Stomach (tissue), 9 donors: ENCODE results near the gene SLC35F4. TPM values are rescaled to one million over a fixed set of nuclear protein-coding genes. Genes with fewer than 3 reads are reported as not detected.

Experiments used
- DNase-seq, 2 donors: peaks; one replicate each; pipeline versions ENCODE4 v3.0.0 to v3.0.0-alpha.2; 2013 to 2019
- H3K27ac ChIP-seq, 5 donors: fragments of 200-600 bp in 4 of 5; sonication (generic) in 4 of 5; one replicate each; pipeline ENCODE4 v1.5.1; 2013 to 2019; ENCODE audit warnings: mild to moderate bottlenecking in 1 of 5, moderate library complexity in 1 of 5
- H3K27me3 ChIP-seq, 3 donors: fragments of 200-600 bp; sonication (generic); one replicate each; pipeline ENCODE4 v1.5.1; 2017 to 2019; ENCODE audit warnings: mixed run types in 1 of 3
- H3K36me3 ChIP-seq, 4 donors: fragments of 200-600 bp; sonication (generic); 1 replicate in 3 of 4; 2 replicates in 1 of 4; pipeline ENCODE4 v1.5.1; 2016 to 2019
- H3K4me1 ChIP-seq, 4 donors: fragments of 200-600 bp; sonication (generic); one replicate each; pipeline ENCODE4 v1.5.1; 2016 to 2019
- H3K4me3 ChIP-seq, 4 donors: fragments of 200-600 bp; sonication (generic) in 3 of 4; one replicate each; pipeline ENCODE4 v1.5.1; 2016 to 2019; ENCODE audit warnings: mild to moderate bottlenecking in 1 of 4
- H3K9me3 ChIP-seq, 4 donors: fragments of 200-600 bp; sonication (generic); one replicate each; pipeline ENCODE4 v1.5.1; 2016 to 2019
- EP300 ChIP-seq: sonication (generic); formaldehyde crosslinking; IDR thresholded peaks from one replicate; pipeline ENCODE4 v1.6.1; 2017; ENCODE audit warnings: antibody characterized with exemption
- POLR2A ChIP-seq, 4 donors: fragments of 450-650 bp; IDR thresholded peaks; one replicate each; pipeline ENCODE4 v1.6.1; 2016; ENCODE audit warnings: antibody characterized with exemption in 4 of 4, control low read depth in 2 of 4, mild to moderate bottlenecking in 1 of 4, moderate library complexity in 1 of 4
- POLR2AphosphoS5 ChIP-seq, 3 donors: sonication (generic); formaldehyde crosslinking; IDR thresholded peaks; one replicate each; pipeline ENCODE4 v1.6.1; 2016; ENCODE audit warnings: antibody characterized with exemption in 3 of 3
- WGBS, 5 donors: extraction: QIAGEN DNeasy Blood & Tissue Kit in 3 of 5; methylation state at CpG; one replicate each; pipeline versions ENCODE4 v1.1.5 to v1.1.7; 2013 to 2018; 5-methylcytosine and 5-hydroxymethylcytosine counted together
- intact Hi-C: fragments of 100-400 bp; cut with DNase I; formaldehyde crosslinking; loops from one replicate; pipeline ENCODE4 v1.15.1; 2023; ENCODE audit warnings: low total_unique reads
- polyA plus RNA-seq, 3 donors: library from polyadenylated mRNA; stranded (reverse); fragments of 200-250 nt; gene quantifications; one replicate each; pipeline ENCODE4 v1.2.3, GENCODE V29; 2013
- total RNA-seq, 5 donors: library from RNA; depleted of rRNA; stranded (reverse); fragments of >200 nt; gene quantifications; one replicate each; pipeline versions ENCODE4 v1.1.0 to v1.2.3, GENCODE V29; 2014 to 2016
- TF ChIP-seq, protein P1 (sequence below), 7 experiments: fragments of 450-650 bp in 4 of 7; fragments of 200-600 bp in 3 of 7; sonication (generic) in 3 of 7; IDR thresholded peaks; one replicate each; pipeline ENCODE4 v1.5.1; 2016 to 2019; ENCODE audit warnings: antibody characterized with exemption in 7 of 7, control low read depth in 2 of 7, mild to moderate bottlenecking in 1 of 7
- donor health status: healthy with polysubstance abuse.
- donor health status: Bipolar disorder and iron deficiency.
- donor health status: healthy.

SLC35F4 gene
- total and polyA plus RNA-seq, 8 donors: 0.19 TPM; not detected in 7

DNA sequence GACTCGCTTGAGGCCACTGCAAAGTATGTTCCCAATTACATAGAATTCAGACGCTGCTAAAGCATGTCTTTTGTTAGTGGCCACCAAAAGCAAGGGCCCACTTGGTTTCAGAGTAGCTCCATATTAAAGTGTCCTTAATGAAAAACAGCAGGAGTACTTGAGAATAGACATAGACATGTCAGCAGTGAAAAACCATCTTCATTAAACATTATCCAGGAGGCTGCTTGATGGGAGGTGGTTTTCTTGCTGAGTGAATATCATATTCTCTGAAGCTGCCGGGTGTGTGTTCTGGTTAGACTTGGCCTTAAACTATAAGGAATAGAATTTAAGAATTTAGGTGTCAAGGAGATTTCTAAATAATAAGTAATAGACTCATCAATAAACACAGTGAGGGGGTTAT lies 292.7 kb downstream of the SLC35F4 start:
- Histone ChIP-seq H3K36me3 (no peaks in the 10 kb centered on the region), H3K4me3 (no peak overlapping the region), H3K4me1 (no peaks in the 10 kb centered on the region), H3K27me3 (no peaks in the 10 kb centered on the region), H3K9me3 (no peaks in the 10 kb centered on the region), H3K27ac (no peak overlapping the region)
- 86 to 97% (median 90%) methylated on average over 3 of the region's 3 CpGs for WGBS, 5 donors
- DNase-seq: no peak
- intact Hi-C loops: no loop called here
- TF ChIP-seq, protein P1, sequence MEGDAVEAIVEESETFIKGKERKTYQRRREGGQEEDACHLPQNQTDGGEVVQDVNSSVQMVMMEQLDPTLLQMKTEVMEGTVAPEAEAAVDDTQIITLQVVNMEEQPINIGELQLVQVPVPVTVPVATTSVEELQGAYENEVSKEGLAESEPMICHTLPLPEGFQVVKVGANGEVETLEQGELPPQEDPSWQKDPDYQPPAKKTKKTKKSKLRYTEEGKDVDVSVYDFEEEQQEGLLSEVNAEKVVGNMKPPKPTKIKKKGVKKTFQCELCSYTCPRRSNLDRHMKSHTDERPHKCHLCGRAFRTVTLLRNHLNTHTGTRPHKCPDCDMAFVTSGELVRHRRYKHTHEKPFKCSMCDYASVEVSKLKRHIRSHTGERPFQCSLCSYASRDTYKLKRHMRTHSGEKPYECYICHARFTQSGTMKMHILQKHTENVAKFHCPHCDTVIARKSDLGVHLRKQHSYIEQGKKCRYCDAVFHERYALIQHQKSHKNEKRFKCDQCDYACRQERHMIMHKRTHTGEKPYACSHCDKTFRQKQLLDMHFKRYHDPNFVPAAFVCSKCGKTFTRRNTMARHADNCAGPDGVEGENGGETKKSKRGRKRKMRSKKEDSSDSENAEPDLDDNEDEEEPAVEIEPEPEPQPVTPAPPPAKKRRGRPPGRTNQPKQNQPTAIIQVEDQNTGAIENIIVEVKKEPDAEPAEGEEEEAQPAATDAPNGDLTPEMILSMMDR (IDR thresholded peaks at IDR 0.05): no peak
- no peak for TF ChIP-seq EP300
- no peak for TF ChIP-seq POLR2AphosphoS5 (IDR thresholded peaks at IDR 0.05)
- no peak for TF ChIP-seq POLR2A (IDR thresholded peaks at IDR 0.05)

DNA sequence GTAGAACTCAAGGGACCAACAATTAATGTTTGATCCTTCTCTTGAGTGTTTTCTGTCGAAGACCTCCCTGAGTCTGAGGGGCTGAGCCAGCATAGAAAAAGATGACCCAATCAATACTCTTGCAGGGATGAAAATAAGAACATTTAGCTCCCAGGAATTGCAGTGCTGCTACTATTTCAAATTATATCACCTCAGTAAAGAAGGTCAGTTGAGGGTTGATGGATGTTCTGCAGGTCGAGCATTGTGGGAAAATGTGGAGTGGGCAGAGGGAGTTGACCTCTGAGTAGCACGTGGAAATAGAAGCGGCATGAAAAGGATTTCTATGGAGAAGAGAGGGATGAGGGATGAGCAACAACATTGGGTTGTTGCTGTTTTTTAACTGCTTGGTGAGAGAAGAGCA lies 297.3 kb downstream of the SLC35F4 start:
- intact Hi-C loops: no loop called here
- no peak overlapping the region for H3K4me3 ChIP-seq
- DNase-seq: no peak
- H3K4me1 ChIP-seq: no peaks in the 10 kb centered on the region
- no peaks in the 10 kb centered on the region for H3K27me3 ChIP-seq
- WGBS, 5 donors: 71 to 86% (median 85%) methylated on average over 4 of the region's 4 CpGs
- TF ChIP-seq POLR2A (IDR thresholded peaks at IDR 0.05) (no peak), EP300 (no peak), POLR2AphosphoS5 (IDR thresholded peaks at IDR 0.05) (no peak)
- TF ChIP-seq, protein P1 (IDR thresholded peaks at IDR 0.05): no peak
- no peak overlapping the region for H3K27ac ChIP-seq
- no peaks in the 10 kb centered on the region for H3K36me3 ChIP-seq
- no peaks in the 10 kb centered on the region for H3K9me3 ChIP-seq

DNA sequence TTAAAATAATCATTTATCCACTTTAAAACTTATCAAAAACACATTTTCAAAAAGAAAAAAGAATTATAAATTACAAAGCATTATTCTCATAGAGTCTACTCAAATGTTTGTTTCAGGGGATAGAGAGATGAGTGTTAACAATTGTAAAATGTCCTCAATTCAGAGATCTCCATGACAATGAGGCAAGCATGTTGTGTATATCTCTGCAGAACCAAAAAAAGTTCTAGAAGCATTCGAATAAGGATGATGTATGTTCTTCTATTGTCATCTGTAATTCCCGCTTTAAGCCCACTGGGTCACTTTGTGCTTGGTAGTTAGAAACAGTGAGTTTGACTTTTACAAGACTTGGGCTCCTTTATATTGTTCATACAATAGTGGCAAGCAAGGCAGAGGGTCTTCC lies 298.7 kb downstream of the SLC35F4 start:
- no peaks in the 10 kb centered on the region for H3K4me1 ChIP-seq
- H3K4me3 ChIP-seq: no peak overlapping the region
- H3K27me3 ChIP-seq: no peaks in the 10 kb centered on the region
- DNase-seq: no peak
- WGBS, 5 donors: 84 to 93% (median 88%) methylated on average over 2 of the region's 2 CpGs
- H3K27ac ChIP-seq: no peak overlapping the region
- no peaks in the 10 kb centered on the region for H3K36me3 ChIP-seq
- H3K9me3 ChIP-seq: no peaks in the 10 kb centered on the region
- intact Hi-C loops: no loop called here
- TF ChIP-seq, protein P1 (IDR thresholded peaks at IDR 0.05): no peak
- TF ChIP-seq EP300 (no peak), POLR2AphosphoS5 (IDR thresholded peaks at IDR 0.05) (no peak), POLR2A (IDR thresholded peaks at IDR 0.05) (no peak)

GRCh38 chr14:57560681-57561080 lies 305.2 kb downstream of the SLC35F4 start:
- Histone ChIP-seq H3K27me3 (no peaks in the 10 kb centered on the region), H3K4me3 (no peak overlapping the region), H3K4me1 (no peaks in the 10 kb centered on the region), H3K27ac (no peak overlapping the region), H3K9me3 (no peaks in the 10 kb centered on the region), H3K36me3 (no peaks in the 10 kb centered on the region)
- DNase-seq: no peak
- intact Hi-C loops: no loop called here
- TF ChIP-seq EP300: no peak
- TF ChIP-seq POLR2A (IDR thresholded peaks at IDR 0.05): no peak
- TF ChIP-seq, protein P1 (IDR thresholded peaks at IDR 0.05): no peak
- TF ChIP-seq POLR2AphosphoS5 (IDR thresholded peaks at IDR 0.05): no peak
- 78 to 98% (median 83%) methylated on average over 3 of the region's 3 CpGs for WGBS, 5 donors
